Large intestine (tissue), 3 donors: ENCODE results near the gene TNXB. TPM values are rescaled to one million over a fixed set of nuclear protein-coding genes. Genes with fewer than 3 reads are reported as not detected.
"Not testable (repeated sequence)": the region's sequence is repeated elsewhere in the genome, so short reads cannot be mapped to it uniquely, and the experiment has no call there.

Experiments
- DNase-seq, 2 donors: peaks; one replicate each; pipeline versions ENCODE4 v3.0.0 to v3.0.0-alpha.2; 2013
- H3K27ac ChIP-seq: one replicate; pipeline ENCODE4 v1.5.1; 2013; ENCODE audit warnings: low read length
- H3K27me3 ChIP-seq: 2 replicates; pipeline ENCODE4 v1.6.1; 2013; ENCODE audit warnings: low read length; ENCODE audit not compliant: control insufficient read depth, insufficient read depth
- H3K36me3 ChIP-seq: 2 replicates; pipeline ENCODE4 v1.6.1; 2013; ENCODE audit warnings: low read length; ENCODE audit not compliant: control insufficient read depth, insufficient read depth
- H3K4me1 ChIP-seq: one replicate; pipeline ENCODE4 v1.6.1; 2013; ENCODE audit warnings: low read length; ENCODE audit not compliant: control insufficient read depth, insufficient read depth
- H3K4me3 ChIP-seq: one replicate; pipeline ENCODE4 v1.5.1; 2013; ENCODE audit warnings: low read length
- H3K9me3 ChIP-seq: one replicate; pipeline ENCODE4 v1.6.1; 2013; ENCODE audit warnings: mild to moderate bottlenecking, low read depth, low read length, moderate library complexity; ENCODE audit not compliant: control insufficient read depth
- WGBS: methylation state at CpG from one replicate; pipeline ENCODE4 v1.1.5; 2013; ENCODE audit warnings: low lambda C conversion rate; ENCODE audit not compliant: insufficient coverage; 5-methylcytosine and 5-hydroxymethylcytosine counted together
- polyA plus RNA-seq: library from polyadenylated mRNA; unstranded; fragments of 120-200 nt; gene quantifications from one replicate; pipeline ENCODE4 v1.2.1, GENCODE V29; 2013

Gene TNXB
- polyA plus RNA-seq, 1 donor, result 17.5 TPM

- not testable (repeated sequence) for DNase-seq, H3K27ac ChIP-seq, H3K4me1 ChIP-seq, H3K27me3 ChIP-seq, H3K4me3 ChIP-seq, H3K36me3 ChIP-seq, H3K9me3 ChIP-seq
- no CpG with 5 or more reads among the region's 14 CpGs for WGBS
Measured at GRCh38 chr6:31994421-31994820, 114.7 kb downstream of the TNXB start.

Other genes with a start within 250 kb of the TNXB start
- 174 TPM for gene NEU1, start 246.5 kb downstream of the TNXB start, polyA plus RNA-seq
- gene SLC44A4, start 230.3 kb downstream of the TNXB start, polyA plus RNA-seq, result 157 TPM
- gene EHMT2, start 211.6 kb downstream of the TNXB start, polyA plus RNA-seq, result 50.5 TPM
- gene ZBTB12, start 207.3 kb downstream of the TNXB start, polyA plus RNA-seq, result 11.8 TPM
- 9.3 TPM for gene C2, start 181.6 kb downstream of the TNXB start, polyA plus RNA-seq
- 37.1 TPM for gene CFB, start 163.2 kb downstream of the TNXB start, polyA plus RNA-seq
- gene NELFE, start 150.4 kb downstream of the TNXB start, polyA plus RNA-seq, result 77.7 TPM
- gene SKIC2, start 150.2 kb downstream of the TNXB start, polyA plus RNA-seq, result 52.6 TPM
- 20.0 TPM for gene DXO, start 137.2 kb downstream of the TNXB start, polyA plus RNA-seq
- 92.9 TPM for gene C4A, start 127.3 kb downstream of the TNXB start, polyA plus RNA-seq
- 91.2 TPM for gene C4B, start 94.5 kb downstream of the TNXB start, polyA plus RNA-seq
- gene CYP21A2, start 70.9 kb downstream of the TNXB start, polyA plus RNA-seq, result 1.5 TPM
- gene ATF6B, start 18.9 kb upstream of the TNXB start, polyA plus RNA-seq, result 84.4 TPM
- 5.1 TPM for gene FKBPL, start 20.9 kb upstream of the TNXB start, polyA plus RNA-seq
- 5.3 TPM for gene PRRT1, start 42.6 kb upstream of the TNXB start, polyA plus RNA-seq
- 31.0 TPM for gene PPT2, start 44.8 kb upstream of the TNXB start, polyA plus RNA-seq
- gene EGFL8, start 55.3 kb upstream of the TNXB start, polyA plus RNA-seq, result 29.1 TPM
- gene AGPAT1, start 66.7 kb upstream of the TNXB start, polyA plus RNA-seq, result 109 TPM
- 85.7 TPM for gene RNF5, start 69.1 kb upstream of the TNXB start, polyA plus RNA-seq
- gene AGER, start 74.9 kb upstream of the TNXB start, polyA plus RNA-seq, result 14.9 TPM
- 125 TPM for gene PBX2, start 80.9 kb upstream of the TNXB start, polyA plus RNA-seq
- gene GPSM3, start 83.3 kb upstream of the TNXB start, polyA plus RNA-seq, result 14.3 TPM
- 8.1 TPM for gene NOTCH4, start 114.7 kb upstream of the TNXB start, polyA plus RNA-seq